HepG2 (cell line): ENCODE data around the gene FOLR2.

Experiments
- BRD4 ChIP-seq: sonication (generic); formaldehyde crosslinking; IDR thresholded peaks from 2 replicates; pipeline ENCODE4 v1.4.0; 2020; ENCODE audit warnings: missing genetic modification reagents
- POLR2A ChIP-seq, 2 experiments: IDR thresholded peaks; 2 replicates each; pipeline ENCODE4 v1.6.1; 2011; ENCODE audit warnings: low read depth in 2 of 2, low read length in 2 of 2, mild to moderate bottlenecking in 1 of 2, moderate library complexity in 1 of 2; ENCODE audit not compliant: insufficient read depth in 1 of 2
- SCMH1 ChIP-seq: sonication (generic); formaldehyde crosslinking; IDR thresholded peaks from 2 replicates; pipeline ENCODE4 v1.9.0; 2021; ENCODE audit warnings: missing genetic modification reagents, mild to moderate bottlenecking, borderline replicate concordance
- ZNF768 ChIP-seq: sonication (generic); formaldehyde crosslinking; IDR thresholded peaks from 2 replicates; pipeline ENCODE4 v1.4.0; 2020; ENCODE audit warnings: missing genetic modification reagents

DNA sequence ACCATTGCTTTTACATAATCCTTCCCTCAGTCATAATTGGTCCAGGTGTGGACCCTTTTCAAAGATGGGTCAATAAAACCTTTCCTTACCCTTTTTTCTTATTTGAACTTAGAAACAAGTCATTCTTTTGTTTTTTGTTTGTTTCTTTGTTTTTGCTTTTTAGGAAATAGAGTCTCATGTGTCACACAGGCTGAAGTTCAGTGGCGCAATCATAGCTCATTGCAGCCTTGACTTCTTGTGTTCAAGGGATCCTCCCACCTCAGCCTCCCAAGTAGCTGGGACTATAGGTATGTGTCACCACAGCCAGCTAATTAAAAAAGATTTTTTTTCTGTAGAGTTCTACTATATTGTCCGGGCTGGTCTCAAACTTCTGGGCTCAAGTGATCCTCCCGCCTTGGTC lies 36.8 kb downstream of the FOLR2 start:
- no peak for TF ChIP-seq ZNF768 (CRISPR knock-in tag)
- TF ChIP-seq BRD4 (CRISPR knock-in tag): no peak
- no peak for TF ChIP-seq SCMH1 (CRISPR knock-in tag)
- TF ChIP-seq POLR2A (IDR thresholded peaks at IDR 0.05; ENCODE audit: insufficient read depth in 1 of 2, low read depth in 2 of 2, low read length in 2 of 2): no peak
